CD4-positive, alpha-beta T cell treated with Interleukin-12 subunit alpha and Interleukin-12 subunit beta, for 1 hour (primary cell): Measurements from ENCODE around the gene TJP2.

Source experiments
- DNase-seq: peaks from one replicate; pipeline ENCODE4 v3.0.0-alpha.2; 2020

Gene TJP2

GRCh38 chr9:69193685-69194032 lies 19.6 kb downstream of the TJP2 start:
- DNase-seq: no peak

- no peak for DNase-seq
Measured at GRCh38 chr9:69194702-69195418, 20.8 kb downstream of the TJP2 start.

- DNase-seq: no peak
Measured at GRCh38 chr9:69195668-69196067, 21.6 kb downstream of the TJP2 start.

GRCh38 chr9:69197687-69198086 lies 23.6 kb downstream of the TJP2 start:
- no peak for DNase-seq

- no peak for DNase-seq
Measured at GRCh38 chr9:69198521-69199220, 24.6 kb downstream of the TJP2 start.

- DNase-seq: no peak
Measured at GRCh38 chr9:69199769-69200470, 25.8 kb downstream of the TJP2 start.

- DNase-seq: no peak
Measured at GRCh38 chr9:69202556-69202955, 28.5 kb downstream of the TJP2 start.

- no peak for DNase-seq
Measured at GRCh38 chr9:69204326-69204725, 30.2 kb downstream of the TJP2 start.

GRCh38 chr9:69204849-69205248 lies 30.8 kb downstream of the TJP2 start:
- DNase-seq: no peak

- no peak for DNase-seq
Measured at GRCh38 chr9:69206047-69206446, 32.0 kb downstream of the TJP2 start.

- DNase-seq: no peak
Measured at GRCh38 chr9:69207503-69207902, 33.4 kb downstream of the TJP2 start.

GRCh38 chr9:69211424-69212036 lies 37.5 kb downstream of the TJP2 start:
- DNase-seq: no peak

- DNase-seq: no peak
Measured at GRCh38 chr9:69213647-69214046, 39.6 kb downstream of the TJP2 start.

- no peak for DNase-seq
Measured at GRCh38 chr9:69214939-69215338, 40.9 kb downstream of the TJP2 start.

- DNase-seq: no peak
Measured at GRCh38 chr9:69215774-69216485, 41.9 kb downstream of the TJP2 start.

GRCh38 chr9:69218166-69218565 lies 44.1 kb downstream of the TJP2 start:
- no peak for DNase-seq

- no peak for DNase-seq
Measured at GRCh38 chr9:69221036-69221435, 47.0 kb downstream of the TJP2 start.

GRCh38 chr9:69222970-69223369 lies 48.9 kb downstream of the TJP2 start:
- no peak for DNase-seq

- DNase-seq: no peak
Measured at GRCh38 chr9:69223605-69224004, 49.5 kb downstream of the TJP2 start.

GRCh38 chr9:69229367-69229766 lies 55.3 kb downstream of the TJP2 start:
- no peak for DNase-seq

- no peak for DNase-seq
Measured at GRCh38 chr9:69232135-69232534, 58.1 kb downstream of the TJP2 start.

- no peak for DNase-seq
Measured at GRCh38 chr9:69234683-69235082, 60.6 kb downstream of the TJP2 start.

GRCh38 chr9:69236188-69236587 lies 62.1 kb downstream of the TJP2 start:
- DNase-seq: no peak
